K562 (cell line): ENCODE data around the gene MRPL41. TPM values are rescaled to one million over a fixed set of nuclear protein-coding genes. Genes with fewer than 3 reads are reported as not detected.
A peak's percentile ranks its signal among the peaks of the same experiment; 100 is the strongest.

ENCODE experiments used
- ATAC-seq: fragments of 200-7000 bp; cut with Tn5 transposase; 3 replicates; pipeline ENCODE4 v1.9.1; 2020; ENCODE audit warnings: moderate library complexity
- BruUV-seq: library from RNA; stranded (reverse); fragments of 400-500 nt; replicated peaks from 2 replicates; lab custom pipeline; 2021; lab: Mats Ljungman, UMichigan
- CTCF ChIA-PET: fragments of 300-600 bp; formaldehyde crosslinking; extraction: SDS; loops from one replicate; lab custom pipeline; 2021; ENCODE audit warnings: low intra/inter-chr PET ratio; lab: Yijun Ruan, JAX
- POLR2A ChIA-PET: fragments of 300-600, 350-650 bp; sonication (Branson Sonifier 250); formaldehyde crosslinking; extraction: SDS; loops from one replicate; lab custom pipeline; 2021; ENCODE audit warnings: antibody characterized with exemption, inconsistent platforms; lab: Yijun Ruan, JAX
- DNase-seq, 4 experiments: peaks; one replicate each; pipeline versions ENCODE4 v3.0.0 to v3.0.0-alpha.2; 2011 to 2018; ENCODE audit warnings: low spot score in 3 of 4, mixed read lengths in 3 of 4; ENCODE audit errors: extremely low read depth in 1 of 4
- FAIRE-seq: peaks from 2 replicates; lab custom pipeline; 2011; peaks lifted over from hg19 to GRCh38; lab: Jason Lieb, UNC
- H2AFZ ChIP-seq: 2 replicates; pipeline ENCODE4 v1.6.0; 2011; ENCODE audit warnings: low read depth, low read length, control low read depth, inconsistent platforms
- H3K27ac ChIP-seq: fragments of 200-600 bp; 3 replicates; pipeline ENCODE4 v1.8.0; 2011; ENCODE audit warnings: low read depth, mild to moderate bottlenecking, control low read depth, inconsistent platforms, low read length, moderate library complexity, mixed read lengths; ENCODE audit errors: extremely low read depth
- H3K27me3 ChIP-seq, 2 experiments: fragments of 300-600 bp in 1 of 2; 2 replicates in 1 of 2; 3 replicates in 1 of 2; pipeline versions ENCODE4 v1.6.0 to v1.8.0; 2011; ENCODE audit warnings: inconsistent platforms in 2 of 2, low read length in 2 of 2, mild to moderate bottlenecking in 1 of 2, mixed read lengths in 1 of 2, moderate library complexity in 1 of 2; ENCODE audit not compliant: control insufficient read depth in 2 of 2, insufficient read depth in 2 of 2
- H3K36me3 ChIP-seq: fragments of 300-600 bp; 3 replicates; pipeline ENCODE4 v1.8.0; 2011; ENCODE audit warnings: mild to moderate bottlenecking, low read length, inconsistent platforms; ENCODE audit not compliant: control insufficient read depth, insufficient read depth
- H3K4me1 ChIP-seq, 2 experiments: fragments of 200-600 bp in 1 of 2; replicated peaks in 1 of 2; 2 replicates in 1 of 2; 3 replicates in 1 of 2; pipeline versions ENCODE4 v1.5.1 to v1.8.0; 2011; ENCODE audit warnings: inconsistent platforms in 2 of 2, low read length in 2 of 2, mild to moderate bottlenecking in 1 of 2, mixed read lengths in 1 of 2, moderate library complexity in 1 of 2; ENCODE audit not compliant: control insufficient read depth in 2 of 2, insufficient read depth in 2 of 2
- H3K4me2 ChIP-seq: 2 replicates; pipeline ENCODE4 v1.6.1; 2011; ENCODE audit warnings: low read length, control low read depth, inconsistent platforms, mixed read lengths; ENCODE audit not compliant: insufficient read depth
- H3K4me3 ChIP-seq: fragments of 200-600 bp; sonication (generic), shearing (Covaris generic); 2 replicates; pipeline ENCODE4 v1.5.1; 2016; ENCODE audit warnings: control low read depth, inconsistent platforms
- H3K79me2 ChIP-seq: fragments of 200-600 bp; 3 replicates; pipeline ENCODE4 v1.8.0; 2011; ENCODE audit warnings: low read length, inconsistent platforms; ENCODE audit not compliant: control insufficient read depth, insufficient read depth
- H3K9ac ChIP-seq, 2 experiments: 2 replicates each; pipeline versions ENCODE4 v1.6.0 to v1.6.1; 2011; ENCODE audit warnings: low read depth in 2 of 2, low read length in 2 of 2, control low read depth in 1 of 2, inconsistent platforms in 1 of 2, mild to moderate bottlenecking in 1 of 2, mixed read lengths in 1 of 2; ENCODE audit not compliant: insufficient read depth in 1 of 2
- H3K9me1 ChIP-seq: one replicate; pipeline ENCODE4 v1.6.0; 2011; ENCODE audit warnings: inconsistent platforms, mild to moderate bottlenecking, low read length, moderate library complexity; ENCODE audit not compliant: control insufficient read depth, insufficient read depth
- H3K9me3 ChIP-seq: replicated peaks from 2 replicates; pipeline ENCODE4 v1.5.1; 2011; ENCODE audit warnings: low read depth, low read length, inconsistent platforms; ENCODE audit not compliant: control insufficient read depth, insufficient read depth
- H4K20me1 ChIP-seq: replicated peaks from 2 replicates; pipeline ENCODE4 v1.6.1; 2011; ENCODE audit warnings: low read length, inconsistent platforms, mixed read lengths; ENCODE audit not compliant: control insufficient read depth, insufficient read depth
- BRD4 ChIP-seq: fragments of 200-600 bp; sonication (generic); IDR thresholded peaks from 2 replicates; pipeline ENCODE4 v1.6.1; 2017; ENCODE audit warnings: inconsistent platforms
- CBX5 ChIP-seq: IDR thresholded peaks from 2 replicates; pipeline ENCODE4 v1.6.1; 2014; ENCODE audit warnings: low read depth, borderline replicate concordance
- CHD4 ChIP-seq: fragments of 200-600 bp; sonication (generic); IDR thresholded peaks from 3 replicates; pipeline ENCODE4 v1.6.1; 2012; ENCODE audit warnings: low read depth, mild to moderate bottlenecking, mixed read lengths, low read length, inconsistent platforms; ENCODE audit not compliant: insufficient read depth, insufficient replicate concordance, poor library complexity, severe bottlenecking
- NR4A1 ChIP-seq, 2 experiments: fragments of 250-450 bp in 1 of 2; fragments of 450-650 bp in 1 of 2; sonication (Bioruptor Pico) in 1 of 2; IDR thresholded peaks; 2 replicates each; pipeline versions ENCODE4 v1.4.0 to v1.6.1; 2016 to 2020; ENCODE audit warnings: mild to moderate bottlenecking in 2 of 2, missing compliant biosample characterization in 1 of 2, missing genetic modification characterization in 1 of 2, moderate library complexity in 1 of 2
- RAD21 ChIP-seq, 2 experiments: fragments of 250-450 bp in 1 of 2; fragments of 450-650 bp in 1 of 2; sonication (Bioruptor Pico) in 1 of 2; formaldehyde crosslinking in 1 of 2; IDR thresholded peaks in 1 of 2; conservative IDR thresholded peaks in 1 of 2; 2 replicates each; pipeline versions ENCODE4 v1.4.0 to v1.8.0; 2020 to 2022; ENCODE audit warnings: mild to moderate bottlenecking in 2 of 2, moderate library complexity in 1 of 2
- STAG1 ChIP-seq: sonication (generic); formaldehyde crosslinking; IDR thresholded peaks from 2 replicates; pipeline ENCODE4 v1.5.0; 2020; ENCODE audit warnings: missing genetic modification reagents, borderline replicate concordance
- TFAM ChIP-seq: fragments of 250-450 bp; sonication (Bioruptor Pico); conservative IDR thresholded peaks from 2 replicates; pipeline ENCODE4 v1.5.0; 2021; ENCODE audit warnings: mild to moderate bottlenecking, moderate library complexity
- ZNF134 ChIP-seq: fragments of 250-450 bp; sonication (Bioruptor Pico); conservative IDR thresholded peaks from 2 replicates; pipeline ENCODE4 v1.4.0; 2020
- ZNF165 ChIP-seq: fragments of 250-450 bp; sonication (Bioruptor Pico); IDR thresholded peaks from 2 replicates; pipeline ENCODE4 v1.4.0; 2020; ENCODE audit warnings: borderline replicate concordance
- ZNF347 ChIP-seq: fragments of 450-650 bp; formaldehyde crosslinking; IDR thresholded peaks from 2 replicates; pipeline ENCODE4 v1.4.0; 2020; ENCODE audit warnings: low read depth, mild to moderate bottlenecking, moderate library complexity
- ZNF785 ChIP-seq: fragments of 250-450 bp; sonication (Bioruptor Pico); IDR thresholded peaks from 2 replicates; pipeline ENCODE4 v1.4.0; 2020; ENCODE audit warnings: mild to moderate bottlenecking
- WGBS: fragments of 100-300 bp; shearing (Covaris generic); methylation state at CpG from one replicate; pipeline ENCODE4 v1.1.6; 2016; ENCODE audit warnings: low coverage, mixed read lengths; ENCODE audit not compliant: insufficient coverage; ENCODE audit errors: missing lambda C conversion rate; 5-methylcytosine and 5-hydroxymethylcytosine counted together
- in situ Hi-C: fragments of 300-500 bp; cut with MboI; formaldehyde crosslinking; loops from 4 replicates; pipeline ENCODE4 v1.15.0; 2018; ENCODE audit warnings: inconsistent platforms, mixed read lengths
- intact Hi-C: fragments of 100-400 bp; cut with micrococcal nuclease; formaldehyde crosslinking; loops from 2 replicates; pipeline ENCODE4 v1.14.2; 2022
- polyA plus RNA-seq, 8 experiments: library from polyadenylated mRNA; depleted of rRNA in 4 of 8; stranded (reverse) in 5 of 8; unstranded in 3 of 8; fragments of >200 nt; fragmentation: Nextera tagmentation in 2 of 8; fragmentation: Illumina TruSeq in 1 of 8; extraction: Ambion mirVana in 2 of 8; extraction: Trizol in 1 of 8; gene quantifications; 2 replicates each; pipeline versions ENCODE4 v1.2.1 to v1.2.3, GENCODE V29; 2011 to 2014; ENCODE audit warnings: inconsistent platforms in 1 of 8, missing spikeins in 1 of 8
- total RNA-seq, 7 experiments: library from RNA; depleted of rRNA in 6 of 7; stranded (reverse); fragments of >200 nt in 6 of 7; fragmentation: Illumina TruSeq in 2 of 7; extraction: Trizol in 2 of 7; gene quantifications; 2 replicates each; pipeline versions ENCODE4 v1.2.1 to v1.2.3, GENCODE V29; 2011 to 2021; ENCODE audit warnings: low replicate concordance in 1 of 7
- TF ChIP-seq, protein P1 (sequence below): fragments of 450-650 bp; IDR thresholded peaks from 2 replicates; pipeline ENCODE4 v1.6.1; 2017; ENCODE audit warnings: antibody characterized with exemption, mild to moderate bottlenecking
- TF ChIP-seq, protein P2 (sequence below): IDR thresholded peaks from 3 replicates; pipeline ENCODE4 v1.6.1; 2011; ENCODE audit warnings: borderline replicate concordance, mild to moderate bottlenecking; ENCODE audit not compliant: insufficient read length, insufficient read depth
- TF ChIP-seq, protein P3 (sequence below): IDR thresholded peaks from 2 replicates; pipeline ENCODE4 v1.6.1; 2011; ENCODE audit warnings: borderline replicate concordance, low read depth, mild to moderate bottlenecking, moderate library complexity, low read length; ENCODE audit not compliant: insufficient read depth, poor library complexity, severe bottlenecking

Gene MRPL41
- total and polyA plus RNA-seq, 9 of the 15 experiments (the other 6 are each of a cell fraction or from before 2014, with no cell fraction given): 2.6 to 259 (median 21.6) TPM

DNA sequence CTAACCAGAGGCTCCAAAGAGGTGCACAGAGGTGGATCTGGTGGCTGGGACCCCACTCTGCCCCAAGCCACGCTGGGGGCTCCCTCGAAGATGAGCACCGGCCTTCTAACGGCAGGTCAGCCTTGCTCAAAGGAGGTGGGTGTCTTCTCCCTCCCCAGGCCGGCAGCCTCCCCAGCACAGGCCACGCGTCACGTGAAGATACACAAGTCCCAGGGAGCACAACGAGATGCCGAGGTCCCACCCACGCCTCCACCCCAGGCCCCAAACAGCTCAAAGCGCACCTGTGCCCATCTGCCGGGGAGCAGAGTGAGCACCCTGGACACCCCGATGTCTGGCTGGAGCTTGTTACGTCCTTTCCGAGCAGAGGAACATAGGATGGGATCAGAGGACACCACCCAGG is 13.6 kb upstream of the MRPL41 start:
- no peak overlapping the region for H3K4me2 ChIP-seq
- DNase-seq (no peak), ATAC-seq (no peak), FAIRE-seq (no peak)
- H3K9ac ChIP-seq: peak overlapping the region in 1 of 2 experiments; percentile 52; a peak in 2 of 4 replicates
- no peaks in the 10 kb centered on the region for H3K36me3 ChIP-seq
- H3K4me3 ChIP-seq: no peak overlapping the region
- POLR2A ChIA-PET: interaction anchor here (1.1 kb wide), 1 partner anchor 29 kb away, joined by 3 read pairs; no protein-coding TSS in a partner anchor
- no peak overlapping the region for H2AFZ ChIP-seq
- CTCF ChIA-PET: no interaction called here
- peaks cover 9 to 31% of the 10 kb centered on the region in 2 experiments; a peak in 4 of 5 replicates for H3K4me1 ChIP-seq
- no peaks in the 10 kb centered on the region for H4K20me1 ChIP-seq
- H3K27me3 ChIP-seq: no peaks in the 10 kb centered on the region
- in situ Hi-C loops: no loop called here
- no peaks in the 10 kb centered on the region for H3K9me3 ChIP-seq
- H3K9me1 ChIP-seq: no peaks in the 10 kb centered on the region
- H3K27ac ChIP-seq: no peak overlapping the region
- intact Hi-C loops: loop anchor here (10.0 kb wide), 1 partner anchor 93 kb away; the partner anchor contains the start of gene ENTPD8
- no peaks in the 10 kb centered on the region for H3K79me2 ChIP-seq
- WGBS: 70% methylated on average over 11 of the region's 16 CpGs
- no TSS peak for BruUV-seq
- TF ChIP-seq, protein P1, sequence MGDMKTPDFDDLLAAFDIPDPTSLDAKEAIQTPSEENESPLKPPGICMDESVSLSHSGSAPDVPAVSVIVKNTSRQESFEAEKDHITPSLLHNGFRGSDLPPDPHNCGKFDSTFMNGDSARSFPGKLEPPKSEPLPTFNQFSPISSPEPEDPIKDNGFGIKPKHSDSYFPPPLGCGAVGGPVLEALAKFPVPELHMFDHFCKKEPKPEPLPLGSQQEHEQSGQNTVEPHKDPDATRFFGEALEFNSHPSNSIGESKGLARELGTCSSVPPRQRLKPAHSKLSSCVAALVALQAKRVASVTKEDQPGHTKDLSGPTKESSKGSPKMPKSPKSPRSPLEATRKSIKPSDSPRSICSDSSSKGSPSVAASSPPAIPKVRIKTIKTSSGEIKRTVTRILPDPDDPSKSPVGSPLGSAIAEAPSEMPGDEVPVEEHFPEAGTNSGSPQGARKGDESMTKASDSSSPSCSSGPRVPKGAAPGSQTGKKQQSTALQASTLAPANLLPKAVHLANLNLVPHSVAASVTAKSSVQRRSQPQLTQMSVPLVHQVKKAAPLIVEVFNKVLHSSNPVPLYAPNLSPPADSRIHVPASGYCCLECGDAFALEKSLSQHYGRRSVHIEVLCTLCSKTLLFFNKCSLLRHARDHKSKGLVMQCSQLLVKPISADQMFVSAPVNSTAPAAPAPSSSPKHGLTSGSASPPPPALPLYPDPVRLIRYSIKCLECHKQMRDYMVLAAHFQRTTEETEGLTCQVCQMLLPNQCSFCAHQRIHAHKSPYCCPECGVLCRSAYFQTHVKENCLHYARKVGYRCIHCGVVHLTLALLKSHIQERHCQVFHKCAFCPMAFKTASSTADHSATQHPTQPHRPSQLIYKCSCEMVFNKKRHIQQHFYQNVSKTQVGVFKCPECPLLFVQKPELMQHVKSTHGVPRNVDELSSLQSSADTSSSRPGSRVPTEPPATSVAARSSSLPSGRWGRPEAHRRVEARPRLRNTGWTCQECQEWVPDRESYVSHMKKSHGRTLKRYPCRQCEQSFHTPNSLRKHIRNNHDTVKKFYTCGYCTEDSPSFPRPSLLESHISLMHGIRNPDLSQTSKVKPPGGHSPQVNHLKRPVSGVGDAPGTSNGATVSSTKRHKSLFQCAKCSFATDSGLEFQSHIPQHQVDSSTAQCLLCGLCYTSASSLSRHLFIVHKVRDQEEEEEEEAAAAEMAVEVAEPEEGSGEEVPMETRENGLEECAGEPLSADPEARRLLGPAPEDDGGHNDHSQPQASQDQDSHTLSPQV: no peak
- no peak for TF ChIP-seq ZNF347 (CRISPR knock-in tag)
- no peak for TF ChIP-seq BRD4
- no peak for TF ChIP-seq ZNF165 (CRISPR knock-in tag)
- TF ChIP-seq ZNF785: no peak
- TF ChIP-seq ZNF134 (CRISPR knock-in tag): no peak
- TF ChIP-seq NR4A1 (CRISPR knock-in tag; IDR thresholded peaks at IDR 0.05): no peak
- TF ChIP-seq NR4A1 (tag; IDR thresholded peaks at IDR 0.05): no peak
- TF ChIP-seq, protein P2, sequence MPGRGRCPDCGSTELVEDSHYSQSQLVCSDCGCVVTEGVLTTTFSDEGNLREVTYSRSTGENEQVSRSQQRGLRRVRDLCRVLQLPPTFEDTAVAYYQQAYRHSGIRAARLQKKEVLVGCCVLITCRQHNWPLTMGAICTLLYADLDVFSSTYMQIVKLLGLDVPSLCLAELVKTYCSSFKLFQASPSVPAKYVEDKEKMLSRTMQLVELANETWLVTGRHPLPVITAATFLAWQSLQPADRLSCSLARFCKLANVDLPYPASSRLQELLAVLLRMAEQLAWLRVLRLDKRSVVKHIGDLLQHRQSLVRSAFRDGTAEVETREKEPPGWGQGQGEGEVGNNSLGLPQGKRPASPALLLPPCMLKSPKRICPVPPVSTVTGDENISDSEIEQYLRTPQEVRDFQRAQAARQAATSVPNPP: no peak
- no peak for TF ChIP-seq CHD4
- TF ChIP-seq CBX5: no peak
- TF ChIP-seq, protein P3, sequence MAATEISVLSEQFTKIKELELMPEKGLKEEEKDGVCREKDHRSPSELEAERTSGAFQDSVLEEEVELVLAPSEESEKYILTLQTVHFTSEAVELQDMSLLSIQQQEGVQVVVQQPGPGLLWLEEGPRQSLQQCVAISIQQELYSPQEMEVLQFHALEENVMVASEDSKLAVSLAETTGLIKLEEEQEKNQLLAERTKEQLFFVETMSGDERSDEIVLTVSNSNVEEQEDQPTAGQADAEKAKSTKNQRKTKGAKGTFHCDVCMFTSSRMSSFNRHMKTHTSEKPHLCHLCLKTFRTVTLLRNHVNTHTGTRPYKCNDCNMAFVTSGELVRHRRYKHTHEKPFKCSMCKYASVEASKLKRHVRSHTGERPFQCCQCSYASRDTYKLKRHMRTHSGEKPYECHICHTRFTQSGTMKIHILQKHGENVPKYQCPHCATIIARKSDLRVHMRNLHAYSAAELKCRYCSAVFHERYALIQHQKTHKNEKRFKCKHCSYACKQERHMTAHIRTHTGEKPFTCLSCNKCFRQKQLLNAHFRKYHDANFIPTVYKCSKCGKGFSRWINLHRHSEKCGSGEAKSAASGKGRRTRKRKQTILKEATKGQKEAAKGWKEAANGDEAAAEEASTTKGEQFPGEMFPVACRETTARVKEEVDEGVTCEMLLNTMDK: no peak
- TF ChIP-seq TFAM (CRISPR knock-in tag): no peak
- no peak for TF ChIP-seq STAG1 (CRISPR knock-in tag)
- TF ChIP-seq RAD21 (CRISPR knock-in tag; conservative IDR thresholded peaks at IDR 0.05 in 1 of 2, IDR thresholded peaks at IDR 0.05 in 1 of 2): no peak
